D721Med (cell line): ENCODE data around the gene ZNF462.
"Not testable (repeated sequence)": the region's sequence is repeated elsewhere in the genome, so short reads cannot be mapped to it uniquely, and the experiment has no call there.

Experiments
- DNase-seq: peaks from one replicate; pipeline ENCODE4 v3.0.0; 2011; ENCODE audit warnings: low spot score; ENCODE audit not compliant: insufficient read length
- FAIRE-seq: peaks from 2 replicates; lab custom pipeline; 2011; peaks lifted over from hg19 to GRCh38; lab: Jason Lieb, UNC
- CTCF ChIP-seq: IDR thresholded peaks from 2 replicates; pipeline ENCODE4 v1.5.1; 2012; ENCODE audit warnings: mild to moderate bottlenecking, control low read depth; ENCODE audit not compliant: insufficient read depth; ENCODE audit errors: missing control alignments

Gene ZNF462

GRCh38 chr9:106829666-106830408, 33.1 kb upstream of the ZNF462 start:
- FAIRE-seq: no peak
- no peak for TF ChIP-seq CTCF

GRCh38 chr9:106830527-106831150, 32.3 kb upstream of the ZNF462 start:
- TF ChIP-seq CTCF: no peak
- no peak for DNase-seq
- FAIRE-seq: no peak

More at GRCh38 chr9:106829666-106830408, 33.1 kb upstream of the ZNF462 start:
- no peak for DNase-seq

- DNase-seq (no peak), FAIRE-seq (no peak)
- TF ChIP-seq CTCF: no peak
These were observed 28.1 kb upstream of the ZNF462 start for GRCh38 chr9:106834888-106835287.

- FAIRE-seq: no peak
- no peak for TF ChIP-seq CTCF
- DNase-seq: no peak
These were observed 27.1 kb upstream of the ZNF462 start for GRCh38 chr9:106835840-106836239.

- no peak for FAIRE-seq
- no peak for TF ChIP-seq CTCF
- DNase-seq: no peak
These were observed 19.6 kb upstream of the ZNF462 start for GRCh38 chr9:106843371-106843770.

DNA sequence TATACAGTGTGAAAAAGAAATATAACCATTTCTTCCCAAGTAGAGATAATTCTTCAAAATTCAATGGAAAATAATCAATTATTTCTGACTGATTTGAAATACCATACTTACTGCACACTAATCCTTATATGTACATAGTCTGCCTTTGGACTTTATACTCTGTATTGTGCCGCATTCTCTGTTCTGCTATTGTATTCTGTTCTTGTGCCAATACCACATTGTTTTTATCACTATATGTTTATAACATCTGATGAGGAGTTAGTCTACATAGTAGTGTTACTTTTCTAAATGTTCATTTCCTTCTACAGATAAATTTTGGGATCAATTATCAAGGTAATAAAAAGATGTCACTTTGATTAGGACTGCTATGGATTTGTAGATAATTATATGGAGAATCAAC, 16.7 kb upstream of the ZNF462 start:
- no peak for TF ChIP-seq CTCF
- DNase-seq: no peak
- FAIRE-seq: no peak

- FAIRE-seq: no peak
- TF ChIP-seq CTCF: no peak
- no peak for DNase-seq
These were observed 16.1 kb upstream of the ZNF462 start for GRCh38 chr9:106846857-106847256.

DNA sequence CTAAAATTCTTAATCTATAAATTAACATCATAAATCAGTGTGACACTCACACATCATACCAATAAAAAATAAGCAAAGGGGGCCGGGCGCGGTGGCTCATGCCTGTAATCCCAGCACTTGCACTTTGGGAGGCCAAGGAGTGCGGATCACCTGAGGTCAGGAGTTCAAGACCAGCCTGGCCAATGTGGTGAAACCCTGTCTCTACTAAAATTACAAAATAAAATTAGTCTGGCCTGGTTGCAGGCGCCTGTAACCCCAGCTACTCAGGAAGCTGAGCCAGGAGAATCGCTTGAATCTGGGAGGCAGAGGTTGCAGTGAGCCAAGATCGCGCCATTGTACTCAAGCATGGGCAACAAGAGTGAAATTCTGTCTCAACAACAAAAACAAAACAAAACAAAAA, 11.3 kb upstream of the ZNF462 start:
- FAIRE-seq, DNase-seq: not testable (repeated sequence)
